Smooth muscle cell (in vitro differentiated cells): Measurements from ENCODE around the gene UAP1. TPM values are rescaled to one million over a fixed set of nuclear protein-coding genes. Genes with fewer than 3 reads are reported as not detected.
A peak's percentile ranks its signal among the peaks of the same experiment; 100 is the strongest.

Source experiments
- DNase-seq: peaks from one replicate; lab custom pipeline; 2025; ENCODE audit not compliant: unreplicated experiment; lab: John Stamatoyannopoulos, UW
- H2AFZ ChIP-seq: fragments of 200-600 bp; sonication (generic); 2 replicates; pipeline ENCODE4 v1.6.0; 2016; ENCODE audit warnings: antibody characterized with exemption, low read depth, mild to moderate bottlenecking
- H3F3A ChIP-seq: fragments of 200-600 bp; sonication (generic); 2 replicates; pipeline ENCODE4 v1.6.0; 2017; ENCODE audit warnings: antibody characterized with exemption, low read depth
- H3K27ac ChIP-seq: fragments of 200-600 bp; sonication (generic); 2 replicates; pipeline ENCODE4 v1.5.1; 2016; ENCODE audit warnings: low read depth, mild to moderate bottlenecking
- H3K27me3 ChIP-seq: fragments of 200-600 bp; sonication (generic); 2 replicates; pipeline ENCODE4 v1.6.1; 2016; ENCODE audit warnings: low read depth, mild to moderate bottlenecking
- H3K36me3 ChIP-seq: fragments of 200-600 bp; sonication (generic); 2 replicates; pipeline ENCODE4 v1.5.1; 2016; ENCODE audit warnings: low read depth
- H3K4me1 ChIP-seq: fragments of 200-600 bp; sonication (generic); 2 replicates; pipeline ENCODE4 v1.5.1; 2016; ENCODE audit warnings: low read depth
- H3K4me2 ChIP-seq: fragments of 200-600 bp; sonication (generic); 2 replicates; pipeline ENCODE4 v1.6.0; 2016; ENCODE audit warnings: mild to moderate bottlenecking
- H3K4me3 ChIP-seq: fragments of 200-600 bp; sonication (generic); 2 replicates; pipeline ENCODE4 v1.5.1; 2016; ENCODE audit warnings: mild to moderate bottlenecking
- H3K79me2 ChIP-seq: fragments of 200-600 bp; sonication (generic); 2 replicates; pipeline ENCODE4 v1.6.0; 2016; ENCODE audit warnings: low read depth, mild to moderate bottlenecking
- H3K9ac ChIP-seq: fragments of 200-600 bp; sonication (generic); 2 replicates; pipeline ENCODE4 v1.6.0; 2016; ENCODE audit warnings: low read depth
- H3K9me3 ChIP-seq: fragments of 200-600 bp; sonication (generic); replicated peaks from 2 replicates; pipeline ENCODE4 v1.5.1; 2016; ENCODE audit warnings: low read depth
- H4K20me1 ChIP-seq: fragments of 200-600 bp; sonication (generic); 2 replicates; pipeline ENCODE4 v1.6.0; 2016; ENCODE audit warnings: low read depth
- CTCF ChIP-seq: fragments of 200-600 bp; sonication (generic); IDR thresholded peaks from 2 replicates; pipeline ENCODE4 v1.5.1; 2017; ENCODE audit warnings: borderline replicate concordance, mild to moderate bottlenecking, antibody characterized with exemption; ENCODE audit not compliant: insufficient read depth, poor library complexity, severe bottlenecking
- WGBS: methylation state at CpG from one replicate; pipeline ENCODE4 v1.1.7; 2016; ENCODE audit warnings: low lambda C conversion rate; 5-methylcytosine and 5-hydroxymethylcytosine counted together
- polyA plus RNA-seq: library from polyadenylated mRNA; unstranded; fragments of >200 nt; fragmentation: Nextera tagmentation; extraction: Ambion mirVana; gene quantifications from 2 replicates; pipeline ENCODE4 v1.2.1, GENCODE V29; 2016
- total RNA-seq: library from RNA; depleted of rRNA; stranded (reverse); fragments of >200 nt; gene quantifications from 2 replicates; pipeline ENCODE4 v1.2.3, GENCODE V29; 2014

Gene UAP1
- total and polyA plus RNA-seq, 2 experiments from 2014 or later = 64.2 to 83.8 TPM

GRCh38 chr1:162625679-162626078 is 64.2 kb downstream of the UAP1 start:
- H2AFZ ChIP-seq = no peak overlapping the region

GRCh38 chr1:162626094-162626493 is 64.6 kb downstream of the UAP1 start:
- WGBS = 52% methylated on average over 2 of the region's 2 CpGs
- DNase-seq = no peak
- no peak for TF ChIP-seq CTCF
- H3K9me3 ChIP-seq = no peaks in the 10 kb centered on the region
- H3K36me3 ChIP-seq = no peaks in the 10 kb centered on the region
- H3F3A ChIP-seq = peaks cover 11% of the 10 kb centered on the region
- H4K20me1 ChIP-seq = no peaks in the 10 kb centered on the region
- H3K79me2 ChIP-seq = no peaks in the 10 kb centered on the region
- H3K9ac ChIP-seq = no peak overlapping the region
- peaks cover 9% of the 10 kb centered on the region for H3K27me3 ChIP-seq
- H3K4me3 ChIP-seq = no peak overlapping the region
- H3K4me1 ChIP-seq = peaks cover 14% of the 10 kb centered on the region
- peak overlapping the region; percentile 41 for H3K4me2 ChIP-seq
- no peak overlapping the region for H3K27ac ChIP-seq
- no peak overlapping the region for H2AFZ ChIP-seq

More at GRCh38 chr1:162625679-162626078, 64.2 kb downstream of the UAP1 start:
- H3K36me3 ChIP-seq = no peaks in the 10 kb centered on the region
- no peak overlapping the region for H3K4me3 ChIP-seq
- 41% methylated on average over 2 of the region's 2 CpGs for WGBS
- DNase-seq = no peak
- no peaks in the 10 kb centered on the region for H3K9me3 ChIP-seq
- no peak for TF ChIP-seq CTCF
- no peaks in the 10 kb centered on the region for H3K79me2 ChIP-seq
- H3K9ac ChIP-seq = no peak overlapping the region
- H3K4me1 ChIP-seq = peaks cover 14% of the 10 kb centered on the region
- no peaks in the 10 kb centered on the region for H4K20me1 ChIP-seq
- no peak overlapping the region for H3K27ac ChIP-seq
- H3K27me3 ChIP-seq = peaks cover 9% of the 10 kb centered on the region
- H3F3A ChIP-seq = peaks cover 11% of the 10 kb centered on the region
- H3K4me2 ChIP-seq = no peak overlapping the region

- no peaks in the 10 kb centered on the region for H3K79me2 ChIP-seq
- peaks cover 21% of the 10 kb centered on the region for H3K4me1 ChIP-seq
- no peak overlapping the region for H3K4me3 ChIP-seq
- peak overlapping the region; percentile 41 for H3K4me2 ChIP-seq
- no peak overlapping the region for H3K27ac ChIP-seq
- no peaks in the 10 kb centered on the region for H4K20me1 ChIP-seq
- DNase-seq = no peak
- H3K9me3 ChIP-seq = no peaks in the 10 kb centered on the region
- 34% methylated on average over 2 of the region's 2 CpGs for WGBS
- no peak for TF ChIP-seq CTCF
- no peak overlapping the region for H3K9ac ChIP-seq
- peaks cover 18% of the 10 kb centered on the region for H3F3A ChIP-seq
- H3K36me3 ChIP-seq = no peaks in the 10 kb centered on the region
- H3K27me3 ChIP-seq = peaks cover 9% of the 10 kb centered on the region
- no peak overlapping the region for H2AFZ ChIP-seq
These were observed 65.2 kb downstream of the UAP1 start for GRCh38 chr1:162626761-162627160.

- Histone ChIP-seq H3K36me3 (no peaks in the 10 kb centered on the region), H3K27me3 (peaks cover 9% of the 10 kb centered on the region), H4K20me1 (no peaks in the 10 kb centered on the region), H2AFZ (no peak overlapping the region), H3K79me2 (no peaks in the 10 kb centered on the region), H3K4me2 (no peak overlapping the region), H3F3A (peaks cover 21% of the 10 kb centered on the region), H3K9ac (no peak overlapping the region), H3K9me3 (no peaks in the 10 kb centered on the region), H3K4me3 (no peak overlapping the region), H3K27ac (no peak overlapping the region), H3K4me1 (peaks cover 24% of the 10 kb centered on the region)
- DNase-seq = no peak
- peak; percentile 40 for TF ChIP-seq CTCF
- WGBS = 65% methylated on average over 3 of the region's 3 CpGs
These were observed 66.3 kb downstream of the UAP1 start for GRCh38 chr1:162627662-162628296.
